NCI-H446 treated with DMSO at 0.1 percent for 48 hours (cell line): ENCODE data around the gene TSC1.

Experiments
- DNase-seq: peaks from one replicate; lab custom pipeline; 2025; lab: John Stamatoyannopoulos, UW

The TSC1 gene

GRCh38 chr9:132937463-132937901, 6.9 kb downstream of the TSC1 start:
- no peak for DNase-seq

- DNase-seq, result no peak
Measured at GRCh38 chr9:132935026-132935425, 9.4 kb downstream of the TSC1 start.

- DNase-seq, result no peak
Measured at GRCh38 chr9:132931178-132931735, 13.2 kb downstream of the TSC1 start.

GRCh38 chr9:132927704-132928103, 16.7 kb downstream of the TSC1 start:
- DNase-seq, result no peak

GRCh38 chr9:132923346-132923902, 21.0 kb downstream of the TSC1 start:
- DNase-seq, result no peak

- no peak for DNase-seq
Measured at GRCh38 chr9:132919614-132920268, 24.7 kb downstream of the TSC1 start.

- DNase-seq, result no peak
Measured at GRCh38 chr9:132914924-132915323, 29.5 kb downstream of the TSC1 start.

- no peak for DNase-seq
Measured at GRCh38 chr9:132912131-132912530, 32.3 kb downstream of the TSC1 start.

- DNase-seq, result no peak
Measured at GRCh38 chr9:132910376-132910775, 34.0 kb downstream of the TSC1 start.

- DNase-seq, result no peak
Measured at GRCh38 chr9:132909311-132909710, 35.1 kb downstream of the TSC1 start.

GRCh38 chr9:132908635-132909034, 35.8 kb downstream of the TSC1 start:
- DNase-seq, result no peak

GRCh38 chr9:132905726-132906125, 38.7 kb downstream of the TSC1 start:
- DNase-seq, result no peak

- DNase-seq, result no peak
Measured at GRCh38 chr9:132903574-132904492, 40.6 kb downstream of the TSC1 start.

- no peak for DNase-seq
Measured at GRCh38 chr9:132901858-132902831, 42.3 kb downstream of the TSC1 start.

GRCh38 chr9:132898051-132898450, 46.4 kb downstream of the TSC1 start:
- no peak for DNase-seq

GRCh38 chr9:132896906-132897305, 47.5 kb downstream of the TSC1 start:
- no peak for DNase-seq

- DNase-seq, result no peak
Measured at GRCh38 chr9:132896264-132896663, 48.2 kb downstream of the TSC1 start.

- no peak for DNase-seq
Measured at GRCh38 chr9:132894862-132895835, 49.3 kb downstream of the TSC1 start.

- DNase-seq, result no peak
Measured at GRCh38 chr9:132894346-132894745, 50.1 kb downstream of the TSC1 start.

GRCh38 chr9:132892400-132892799, 52.0 kb downstream of the TSC1 start:
- DNase-seq, result no peak
